Placental epithelial cell (primary cell): ENCODE measurements around the gene GPR84. TPM values are rescaled to one million over a fixed set of nuclear protein-coding genes. Genes with fewer than 3 reads are reported as not detected.
A peak's percentile ranks its signal among the peaks of the same experiment; 100 is the strongest.

Source experiments
- small RNA-seq: library from RNA; depleted of rRNA; stranded (forward); fragments of <200 nt; gene quantifications from one replicate; pipeline ENCODE3, GENCODE V24; 2012
- total RNA-seq: library from RNA; depleted of rRNA; stranded (reverse); fragments of >200 nt; gene quantifications from 2 replicates; pipeline ENCODE4 v1.2.3, GENCODE V29; 2012

The GPR84 gene
- total RNA-seq = not detected in 2 replicates

DNA sequence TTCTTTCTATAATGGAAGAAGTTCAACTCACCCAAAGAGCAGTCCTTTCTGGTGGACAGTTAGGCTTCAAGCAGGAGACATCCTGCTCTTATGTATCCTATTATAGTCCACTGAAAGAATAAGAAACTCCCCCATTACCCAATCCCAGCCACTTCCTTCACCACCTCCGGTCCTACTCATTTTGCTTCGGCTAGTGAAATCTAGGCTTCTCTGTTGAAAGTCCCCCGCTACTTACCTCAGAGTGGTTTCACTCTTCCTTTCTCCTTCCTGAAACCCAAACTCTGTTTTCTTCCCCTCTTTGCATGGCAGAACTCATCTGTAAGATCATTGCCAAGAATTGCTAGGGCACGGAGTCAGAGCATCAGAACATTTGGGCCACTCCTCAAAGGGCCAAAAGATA is at the start of gene GPR84:
TSS of gene GPR84 (minus strand) at position 74 of the 400 bp plus-strand sequence. CDS start 635 bp downstream, outside the sequence.

DNA sequence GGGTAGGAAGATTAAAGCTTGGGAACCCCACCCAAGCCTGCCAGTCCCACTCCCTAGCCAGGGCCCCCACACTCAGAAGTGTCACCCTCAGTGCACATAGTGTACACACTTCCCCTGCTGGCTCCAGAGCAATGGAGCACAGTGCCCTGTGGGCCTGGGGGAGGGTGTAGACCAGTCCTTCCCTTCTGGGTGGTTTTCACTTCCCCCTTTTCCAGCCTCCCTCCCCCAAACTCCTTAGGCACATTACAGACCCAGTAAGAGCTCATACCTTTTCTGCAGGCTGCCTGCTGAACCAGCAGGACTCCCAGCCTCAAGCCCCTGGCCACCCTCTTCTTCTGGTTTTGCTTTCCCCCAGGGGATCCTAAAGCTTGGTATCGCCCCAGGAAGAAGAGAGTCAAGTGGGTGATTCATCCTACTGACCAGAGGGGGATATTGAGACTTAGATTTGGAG is 20.3 kb upstream of the GPR84 start, which contains the start of gene ZNF385A:
TSS of gene ZNF385A (minus strand) at position 143 of the 451 bp plus-strand sequence. CDS start 219 bp downstream, outside the sequence.

DNA sequence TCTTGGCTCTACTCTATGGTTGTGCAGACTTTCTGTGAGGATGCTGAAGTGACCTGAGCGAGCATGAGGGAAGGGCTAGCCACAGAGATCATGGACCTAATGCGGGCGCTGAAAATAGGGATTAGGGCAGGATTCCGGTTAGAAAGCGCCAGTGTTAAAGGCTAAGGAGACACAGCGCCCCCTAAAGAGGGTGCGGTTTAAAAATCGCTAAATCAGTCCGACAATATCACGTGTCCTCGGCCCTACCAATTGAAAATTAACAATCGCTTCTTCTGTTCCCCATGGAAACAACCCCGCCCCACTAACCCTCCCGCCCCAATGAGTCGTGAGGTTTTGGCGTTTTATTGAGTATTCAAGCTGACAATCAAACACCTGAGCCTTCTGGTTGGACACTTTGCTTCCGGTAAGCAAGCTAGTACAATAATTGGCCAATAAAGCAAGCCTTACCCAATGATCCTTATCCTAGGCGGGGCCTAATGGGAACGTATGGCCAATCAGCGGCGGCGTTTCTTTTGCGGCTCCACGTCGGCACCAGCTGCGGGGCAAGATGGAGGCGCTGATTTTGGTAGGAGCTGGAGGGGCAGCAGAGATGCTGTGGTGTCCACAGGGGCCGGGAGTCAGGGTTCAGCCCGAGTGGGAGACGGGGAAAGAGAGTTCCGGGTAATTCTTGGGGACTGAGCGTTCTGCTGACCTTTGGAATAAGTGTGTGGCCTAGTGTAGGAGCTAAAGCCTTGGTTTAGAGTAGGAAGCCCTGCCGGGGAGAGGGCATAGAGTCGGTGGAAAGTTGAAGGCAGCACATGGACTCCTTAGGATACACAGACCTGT is 39.5 kb downstream of the GPR84 start, which contains the start of gene COPZ1:
TSS of gene COPZ1 (plus strand) at position 515 of the 825 bp plus-strand sequence. CDS start at position 548, 33 bp downstream.

Small RNA genes lying within 50 kb of the gene (small RNA-seq; reads per million reads assigned to genes)
- gene MIR148B (494 reads per million, percentile 99 among the genes with 10 or more reads in this experiment), gene RN7SL744P (not detected), gene RNU6-950P (not detected)

Other genes with a start within 250 kb of the GPR84 start
- gene SMUG1, start 175.5 kb downstream of the GPR84 start, total RNA-seq = 35.7 and 45.1 TPM in 2 replicates
- 29.1 and 57.4 TPM in 2 replicates for gene CBX5, start 84.4 kb downstream of the GPR84 start, total RNA-seq
- 373 and 422 TPM in 2 replicates for gene HNRNPA1, start 83.8 kb downstream of the GPR84 start, total RNA-seq
- under 0.01 and 0.22 TPM in 2 replicates for gene NFE2, start 63.5 kb downstream of the GPR84 start, total RNA-seq
- 107 and 141 TPM in 2 replicates for gene COPZ1, start 39.4 kb downstream of the GPR84 start, total RNA-seq
- gene ZNF385A, start 20.2 kb upstream of the GPR84 start, total RNA-seq = 0.79 and 2.9 TPM in 2 replicates
- 68.7 and 180 TPM in 2 replicates for gene ITGA5, start 54.8 kb upstream of the GPR84 start, total RNA-seq
- 0.76 TPM in 1 of 2 replicates, not detected in the other for gene GTSF1, start 109.1 kb upstream of the GPR84 start, total RNA-seq
- gene NCKAP1L, start 133.3 kb upstream of the GPR84 start, total RNA-seq = under 0.01 TPM in 1 of 2 replicates, not detected in the other
- gene PDE1B, start 185.1 kb upstream of the GPR84 start, total RNA-seq = not detected in 2 replicates
- not detected in 2 replicates for gene PPP1R1A, start 224.2 kb upstream of the GPR84 start, total RNA-seq